ENCODE results near the gene ZNF446. TPM values are rescaled to one million over a fixed set of nuclear protein-coding genes. Genes with fewer than 3 reads are reported as not detected.

The ZNF446 gene
- total RNA-seq (10 to 100 TPM; 12.0 to 20.5 (median 18.9) TPM), total RNA-seq (2.5 to 23.1 (median 17.6) reads per million in 29 experiments)
- total RNA-seq (2013): 12.3 TPM

DNA sequence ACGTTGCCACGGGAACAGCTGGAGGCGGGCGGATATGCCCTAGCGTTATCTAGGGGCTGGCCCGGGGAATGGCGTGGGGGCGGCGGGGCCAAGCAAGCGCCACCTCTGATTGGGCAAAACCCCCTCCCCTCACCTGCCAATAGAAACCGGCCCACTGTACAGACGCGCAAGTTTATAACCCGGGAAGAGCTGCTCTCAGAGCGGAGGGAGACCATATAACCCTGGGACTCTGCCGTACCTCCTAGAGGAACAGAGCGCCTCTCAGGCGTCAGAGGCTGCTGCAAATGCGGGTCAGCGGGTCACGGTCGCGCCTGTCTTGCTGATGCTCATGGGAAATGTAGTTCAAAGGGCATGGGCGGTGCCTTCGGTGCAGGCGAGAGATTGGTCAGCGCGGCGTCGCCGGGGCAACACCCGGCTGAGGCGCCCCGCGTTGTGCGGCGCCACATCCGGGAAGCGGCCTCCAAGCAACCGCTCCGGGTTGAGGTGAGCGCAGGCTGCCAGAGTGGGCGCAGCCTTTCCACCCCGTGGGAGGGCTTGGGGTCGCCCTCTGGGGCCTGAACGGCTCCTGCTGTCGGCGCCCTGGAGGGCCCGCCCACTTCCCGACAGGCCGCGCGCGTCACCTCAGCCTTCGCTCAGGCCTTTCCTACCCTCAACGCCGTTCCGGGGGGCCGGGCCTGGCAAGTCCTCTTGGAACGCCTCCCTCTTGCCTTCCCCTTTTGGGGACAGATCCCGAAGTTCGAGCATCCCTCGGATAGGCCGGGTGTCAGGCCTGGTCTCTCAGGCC is at the start of gene ZNF446:
Gene ZNF446 (plus strand): TSS at position 639 of the 784 bp plus-strand sequence. CDS start 867 bp downstream, outside the sequence.
- ChIA-PET POLR2A (interaction anchor here (0.5 kb wide), 2 partner anchors 9 to 375 kb away, joined by 3 to 6 read pairs; no protein-coding TSS in a partner anchor), CTCF (interaction anchor here in 1 of 2 donors (0.8 kb wide), 1 partner anchor 25 kb away, joined by 3 read pairs; no protein-coding TSS in a partner anchor)
- no peaks in the 10 kb centered on the region for H3K27me3 ChIP-seq (replicated peaks in 1 of 2; ENCODE audit: control insufficient read depth in 2 of 2, extremely low read depth in 1 of 2, insufficient read depth in 2 of 2, low read length in 1 of 2)
- H3K4me3 Mint-ChIP-seq: peak within 1 kb of the TSS; percentile 82 to 93 (median 89)
- no peaks in the 10 kb centered on the region for H3K9me3 Mint-ChIP-seq
- H3K27me3 Mint-ChIP-seq: no peaks in the 10 kb centered on the region
- peak; percentile 86 to 92 (median 92) for ATAC-seq (replicated peaks in 1 of 4)
- peak; percentile 91 to 98 (median 97) for DNase-seq
- peak within 1 kb of the TSS; percentile 56 to 75 for H3K4me3 ChIP-seq (ENCODE audit: control insufficient read depth in 1 of 2, extremely low read depth in 1 of 2, low read length in 1 of 2)
- H3K36me3 ChIP-seq (ENCODE audit: control insufficient read depth in 2 of 2, extremely low read depth in 1 of 2, insufficient read depth in 1 of 2, low read length in 1 of 2): peaks cover 13 to 21% of the 10 kb centered on the region in 2 donors
- peaks cover 14% of the 10 kb centered on the region for H3K36me3 Mint-ChIP-seq
- H3K4me1 ChIP-seq (ENCODE audit: control insufficient read depth in 1 of 2, extremely low read depth in 1 of 2, insufficient read depth in 2 of 2, low read length in 2 of 2): peaks cover 0 to 23% of the 10 kb centered on the region in 2 experiments
- no peaks in the 10 kb centered on the region for H3K9me3 ChIP-seq
- peak within 1 kb of the TSS; percentile 96 to 98 for H3K27ac Mint-ChIP-seq
- under 1% methylated on average over 60 of the region's 64 CpGs for WGBS (ENCODE audit: insufficient coverage)
- peak within 1 kb of the TSS; percentile 97 for H3K27ac ChIP-seq (ENCODE audit: low read length)
- peaks cover 16 to 24% (median 17%) of the 10 kb centered on the region in 3 donors for H3K4me1 Mint-ChIP-seq

- peaks cover 5 to 43% (median 25%) of the 10 kb centered on the region in 3 donors for H3K9me3 Mint-ChIP-seq
- no peak overlapping the region for H3K27ac Mint-ChIP-seq
- ChIA-PET POLR2A (no interaction called here), CTCF (no interaction called here)
- H3K36me3 Mint-ChIP-seq: peaks cover 23% of the 10 kb centered on the region
- Histone ChIP-seq H3K36me3 (ENCODE audit: control insufficient read depth in 2 of 2, extremely low read depth in 1 of 2, insufficient read depth in 1 of 2, low read length in 1 of 2) (no peaks in the 10 kb centered on the region), H3K4me3 (ENCODE audit: control insufficient read depth in 1 of 2, extremely low read depth in 1 of 2, low read length in 1 of 2) (no peak overlapping the region), H3K9me3 (peaks cover 14% of the 10 kb centered on the region), H3K4me1 (ENCODE audit: control insufficient read depth in 1 of 2, extremely low read depth in 1 of 2, insufficient read depth in 2 of 2, low read length in 2 of 2) (no peaks in the 10 kb centered on the region), H3K27me3 (replicated peaks in 1 of 2; ENCODE audit: control insufficient read depth in 2 of 2, extremely low read depth in 1 of 2, insufficient read depth in 2 of 2, low read length in 1 of 2) (no peaks in the 10 kb centered on the region), H3K27ac (ENCODE audit: low read length) (no peak overlapping the region)
- ATAC-seq (replicated peaks in 1 of 4): no peak
- no peak overlapping the region for H3K4me3 Mint-ChIP-seq
- no peak for DNase-seq
- H3K4me1 Mint-ChIP-seq: no peaks in the 10 kb centered on the region
- H3K27me3 Mint-ChIP-seq: no peaks in the 10 kb centered on the region
- 100% methylated on average over 1 of the region's 1 CpG for WGBS (ENCODE audit: insufficient coverage)
These were observed 47.5 kb upstream of the ZNF446 start for GRCh38 chr19:58428617-58429016.

GRCh38 chr19:58429745-58430144 is 46.4 kb upstream of the ZNF446 start:
- Histone ChIP-seq H3K27me3 (replicated peaks in 1 of 2; ENCODE audit: control insufficient read depth in 2 of 2, extremely low read depth in 1 of 2, insufficient read depth in 2 of 2, low read length in 1 of 2) (no peaks in the 10 kb centered on the region), H3K36me3 (ENCODE audit: control insufficient read depth in 2 of 2, extremely low read depth in 1 of 2, insufficient read depth in 1 of 2, low read length in 1 of 2) (peaks cover 3 to 11% of the 10 kb centered on the region in 2 donors), H3K9me3 (peaks cover 23% of the 10 kb centered on the region), H3K4me3 (ENCODE audit: control insufficient read depth in 1 of 2, extremely low read depth in 1 of 2, low read length in 1 of 2) (no peak overlapping the region), H3K27ac (ENCODE audit: low read length) (no peak overlapping the region), H3K4me1 (ENCODE audit: control insufficient read depth in 1 of 2, extremely low read depth in 1 of 2, insufficient read depth in 2 of 2, low read length in 2 of 2) (no peaks in the 10 kb centered on the region)
- ChIA-PET POLR2A (no interaction called here), CTCF (no interaction called here)
- ATAC-seq (replicated peaks in 1 of 4) (no peak), DNase-seq (no peak)
- Mint-ChIP-seq H3K27me3 (no peaks in the 10 kb centered on the region), H3K4me3 (no peak overlapping the region), H3K27ac (no peak overlapping the region), H3K4me1 (no peaks in the 10 kb centered on the region), H3K36me3 (peaks cover 34% of the 10 kb centered on the region), H3K9me3 (peaks cover 5 to 49% (median 30%) of the 10 kb centered on the region in 3 donors)

DNA sequence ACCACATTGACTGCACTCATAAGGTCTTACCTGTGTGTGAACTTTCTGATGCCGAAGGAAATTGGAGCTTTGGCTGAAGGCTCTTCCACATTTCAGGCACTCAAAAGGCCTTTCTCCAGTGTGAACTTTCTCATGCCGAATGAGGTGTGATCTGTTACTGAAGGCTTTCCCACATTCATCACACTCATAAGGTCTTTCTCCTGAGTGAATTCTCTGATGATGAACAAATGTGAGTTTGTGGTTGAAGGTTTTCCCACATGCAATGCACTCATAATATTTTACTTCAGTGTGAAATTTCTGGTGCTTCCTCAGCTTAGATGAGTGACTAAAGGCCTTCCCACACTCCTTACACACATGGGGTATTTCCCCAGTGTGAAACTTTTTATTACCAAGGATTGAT is 41.9 kb upstream of the ZNF446 start:
- Mint-ChIP-seq H3K4me1 (peaks cover 4 to 13% (median 12%) of the 10 kb centered on the region in 3 donors), H3K27ac (no peak overlapping the region), H3K27me3 (no peaks in the 10 kb centered on the region), H3K4me3 (no peak overlapping the region), H3K9me3 (peaks cover 16 to 59% (median 53%) of the 10 kb centered on the region in 3 donors), H3K36me3 (peaks cover 71% of the 10 kb centered on the region)
- Histone ChIP-seq H3K9me3 (peaks cover 28% of the 10 kb centered on the region), H3K36me3 (ENCODE audit: control insufficient read depth in 2 of 2, extremely low read depth in 1 of 2, insufficient read depth in 1 of 2, low read length in 1 of 2) (peaks cover 15 to 36% of the 10 kb centered on the region in 2 donors), H3K27ac (ENCODE audit: low read length) (no peak overlapping the region), H3K27me3 (replicated peaks in 1 of 2; ENCODE audit: control insufficient read depth in 2 of 2, extremely low read depth in 1 of 2, insufficient read depth in 2 of 2, low read length in 1 of 2) (no peaks in the 10 kb centered on the region), H3K4me1 (ENCODE audit: control insufficient read depth in 1 of 2, extremely low read depth in 1 of 2, insufficient read depth in 2 of 2, low read length in 2 of 2) (peaks cover under 1 to 6% of the 10 kb centered on the region in 2 experiments), H3K4me3 (ENCODE audit: control insufficient read depth in 1 of 2, extremely low read depth in 1 of 2, low read length in 1 of 2) (no peak overlapping the region)
- CTCF ChIA-PET: no interaction called here
- POLR2A ChIA-PET: interaction anchor here in 1 of 2 donors (0.6 kb wide), 1 partner anchor 754 kb away, joined by 3 read pairs; no protein-coding TSS in a partner anchor
- WGBS (ENCODE audit: insufficient coverage): no CpG with 5 or more reads among the region's 2 CpGs
- ATAC-seq (replicated peaks in 1 of 4) (no peak), DNase-seq (no peak)

- peaks cover 6 to 25% of the 10 kb centered on the region in 2 experiments for H3K4me1 ChIP-seq (ENCODE audit: control insufficient read depth in 1 of 2, extremely low read depth in 1 of 2, insufficient read depth in 2 of 2, low read length in 2 of 2)
- WGBS (ENCODE audit: insufficient coverage): 10% methylated on average over 59 of the region's 59 CpGs
- peak within 1 kb of the TSS; percentile 82 for H3K27ac ChIP-seq (ENCODE audit: low read length)
- Mint-ChIP-seq H3K27me3 (no peaks in the 10 kb centered on the region), H3K36me3 (peaks cover 47% of the 10 kb centered on the region), H3K9me3 (peaks cover 22 to 36% (median 26%) of the 10 kb centered on the region in 3 donors), H3K4me3 (peak within 1 kb of the TSS; percentile 85 to 98 (median 93)), H3K4me1 (peaks cover 15 to 36% (median 34%) of the 10 kb centered on the region in 3 donors), H3K27ac (peak within 1 kb of the TSS; percentile 93 to 96)
- H3K4me3 ChIP-seq (ENCODE audit: control insufficient read depth in 1 of 2, extremely low read depth in 1 of 2, low read length in 1 of 2): peak within 1 kb of the TSS; percentile 71 to 84
- DNase-seq: peak; percentile 75 to 99 (median 95)
- peaks cover 11 to 24% of the 10 kb centered on the region in 2 donors for H3K36me3 ChIP-seq (ENCODE audit: control insufficient read depth in 2 of 2, extremely low read depth in 1 of 2, insufficient read depth in 1 of 2, low read length in 1 of 2)
- ChIA-PET CTCF (interaction anchor here in 1 of 2 donors (1.0 kb wide), 1 partner anchor 74 kb away, joined by 3 read pairs; no protein-coding TSS in a partner anchor), POLR2A (interaction anchor here (0.5 to 0.6 kb wide), 2 partner anchors 25 to 1030 kb away, joined by 4 to 8 read pairs; no protein-coding TSS in a partner anchor)
- peak; percentile 97 to 98 (median 98) for ATAC-seq (replicated peaks in 1 of 4)
- H3K27me3 ChIP-seq (replicated peaks in 1 of 2; ENCODE audit: control insufficient read depth in 2 of 2, extremely low read depth in 1 of 2, insufficient read depth in 2 of 2, low read length in 1 of 2): peaks cover 0 to 4% of the 10 kb centered on the region in 2 experiments
- peaks cover 10% of the 10 kb centered on the region for H3K9me3 ChIP-seq
These were observed 36.3 kb upstream of the ZNF446 start, which contains the start of gene ZNF132 for GRCh38 chr19:58439576-58440554. TSS of gene ZNF132 (minus strand) at chr19:58440153. CDS start at chr19:58439821, 332 bp downstream.
